H9 (cell line): Measurements from ENCODE around the gene ZNF823. TPM values are rescaled to one million over a fixed set of nuclear protein-coding genes. Genes with fewer than 3 reads are reported as not detected.
A peak's percentile ranks its signal among the peaks of the same experiment; 100 is the strongest.

ENCODE experiments used
- DNase-seq: peaks from one replicate; pipeline ENCODE4 v3.0.0-alpha.2; 2017
- H2AFZ ChIP-seq: one replicate; pipeline ENCODE4 v1.6.1; 2013; ENCODE audit warnings: mild to moderate bottlenecking, low read length, control low read depth, moderate library complexity
- H2AK5ac ChIP-seq: 2 replicates; pipeline ENCODE4 v1.6.1; 2013; ENCODE audit warnings: low read length, control low read depth, mixed read lengths; ENCODE audit not compliant: insufficient read length
- H2BK120ac ChIP-seq: one replicate; pipeline ENCODE4 v1.6.1; 2013; ENCODE audit warnings: low read depth, mild to moderate bottlenecking, low read length, control low read depth, inconsistent platforms; ENCODE audit not compliant: poor library complexity, severe bottlenecking
- H2BK12ac ChIP-seq: 2 replicates; pipeline ENCODE4 v1.6.1; 2013; ENCODE audit warnings: low read length, control low read depth, mixed read lengths, low read depth; ENCODE audit not compliant: insufficient read length
- H2BK15ac ChIP-seq: 2 replicates; pipeline ENCODE4 v1.6.1; 2013; ENCODE audit warnings: low read depth, low read length, control low read depth
- H2BK20ac ChIP-seq: one replicate; pipeline ENCODE4 v1.6.1; 2013; ENCODE audit warnings: low read depth, mild to moderate bottlenecking, low read length, control low read depth, inconsistent platforms; ENCODE audit not compliant: poor library complexity, severe bottlenecking
- H2BK5ac ChIP-seq: 2 replicates; pipeline ENCODE4 v1.6.1; 2013; ENCODE audit warnings: low read length, control low read depth, mixed read lengths; ENCODE audit not compliant: insufficient read length
- H3K14ac ChIP-seq: 2 replicates; pipeline ENCODE4 v1.6.1; 2013; ENCODE audit warnings: low read length, control low read depth; ENCODE audit not compliant: insufficient read depth
- H3K18ac ChIP-seq: 2 replicates; pipeline ENCODE4 v1.6.1; 2013; ENCODE audit warnings: low read depth, mild to moderate bottlenecking, mixed read lengths, low read length, control low read depth; ENCODE audit not compliant: insufficient read length
- H3K23ac ChIP-seq: 2 replicates; pipeline ENCODE4 v1.6.1; 2013; ENCODE audit warnings: low read length, control low read depth, mixed read lengths, low read depth; ENCODE audit not compliant: insufficient read length
- H3K23me2 ChIP-seq: 2 replicates; pipeline ENCODE4 v1.6.1; 2013; ENCODE audit warnings: low read depth, mild to moderate bottlenecking, mixed read lengths, low read length, control low read depth; ENCODE audit not compliant: insufficient read length, poor library complexity, severe bottlenecking
- H3K27ac ChIP-seq: 2 replicates; pipeline ENCODE4 v1.5.1; 2013; ENCODE audit warnings: low read length, control low read depth, mixed read lengths, low read depth; ENCODE audit not compliant: insufficient read length
- H3K27me3 ChIP-seq: 2 replicates; pipeline ENCODE4 v1.6.1; 2013; ENCODE audit warnings: low read length, control low read depth, inconsistent platforms; ENCODE audit not compliant: insufficient read depth
- H3K4ac ChIP-seq: 2 replicates; pipeline ENCODE4 v1.6.1; 2013; ENCODE audit warnings: low read depth, mild to moderate bottlenecking, control low read depth, inconsistent platforms, low read length, moderate library complexity
- H3K4me1 ChIP-seq: 2 replicates; pipeline ENCODE4 v1.6.1; 2013; ENCODE audit warnings: low read length, control low read depth, inconsistent platforms; ENCODE audit not compliant: insufficient read depth
- H3K4me2 ChIP-seq: 2 replicates; pipeline ENCODE4 v1.6.1; 2013; ENCODE audit warnings: low read length, control low read depth, mixed read lengths; ENCODE audit not compliant: insufficient read length, insufficient read depth
- H3K56ac ChIP-seq: 2 replicates; pipeline ENCODE4 v1.6.1; 2013; ENCODE audit warnings: low read depth, mild to moderate bottlenecking, mixed read lengths, low read length, control low read depth; ENCODE audit not compliant: insufficient read length
- H3K79me1 ChIP-seq: 2 replicates; pipeline ENCODE4 v1.6.1; 2013; ENCODE audit warnings: low read depth, mild to moderate bottlenecking, moderate library complexity, low read length, control low read depth, inconsistent platforms; ENCODE audit not compliant: insufficient read depth, poor library complexity, severe bottlenecking
- H3K79me2 ChIP-seq: 2 replicates; pipeline ENCODE4 v1.6.1; 2013; ENCODE audit warnings: low read length, control low read depth, inconsistent platforms; ENCODE audit not compliant: insufficient read depth
- H3K9ac ChIP-seq: 2 replicates; pipeline ENCODE4 v1.6.1; 2013; ENCODE audit warnings: low read length, control low read depth, mixed read lengths; ENCODE audit not compliant: insufficient read length; ENCODE audit errors: extremely low read depth
- H3K9me3 ChIP-seq: one replicate; pipeline ENCODE4 v1.6.1; 2013; ENCODE audit warnings: low read depth, low read length, inconsistent platforms; ENCODE audit not compliant: control insufficient read depth
- H3T11ph ChIP-seq: one replicate; pipeline ENCODE4 v1.6.1; 2013; ENCODE audit warnings: mild to moderate bottlenecking, low read length, control low read depth, inconsistent platforms
- H4K20me1 ChIP-seq: one replicate; pipeline ENCODE4 v1.6.1; 2013; ENCODE audit not compliant: control insufficient read depth, insufficient read length, insufficient read depth
- H4K5ac ChIP-seq: 2 replicates; pipeline ENCODE4 v1.6.1; 2013; ENCODE audit warnings: low read depth, mild to moderate bottlenecking, mixed read lengths, low read length, control low read depth; ENCODE audit not compliant: insufficient read length
- H4K8ac ChIP-seq: replicated peaks from 2 replicates; pipeline ENCODE4 v1.6.1; 2013; ENCODE audit warnings: low read length, control low read depth, mixed read lengths, low read depth; ENCODE audit not compliant: insufficient read length
- H4K91ac ChIP-seq: 2 replicates; pipeline ENCODE4 v1.6.1; 2013; ENCODE audit warnings: low read depth, mild to moderate bottlenecking, moderate library complexity, mixed read lengths, low read length, control low read depth; ENCODE audit not compliant: insufficient read length
- H3K27ac Mint-ChIP-seq, 3 experiments: 2 replicates in 2 of 3; 3 replicates in 1 of 3; pipeline ENCODE4 v1.8.0; 2020 to 2021; ENCODE audit warnings: mixed read lengths in 3 of 3, mild to moderate bottlenecking in 1 of 3, moderate library complexity in 1 of 3
- H3K27me3 Mint-ChIP-seq: 2 replicates; pipeline ENCODE4 v1.8.0; 2021; ENCODE audit warnings: low read depth, mild to moderate bottlenecking, moderate library complexity, mixed read lengths
- H3K36me3 Mint-ChIP-seq, 3 experiments: 2 replicates in 2 of 3; 3 replicates in 1 of 3; pipeline ENCODE4 v1.8.0; 2020 to 2021; ENCODE audit warnings: low read depth in 3 of 3, mixed read lengths in 3 of 3; ENCODE audit not compliant: insufficient read depth in 1 of 3
- H3K4me1 Mint-ChIP-seq, 2 experiments: 2 replicates each; pipeline ENCODE4 v1.8.0; 2020; ENCODE audit warnings: mixed read lengths in 2 of 2
- H3K4me3 Mint-ChIP-seq, 2 experiments: 2 replicates in 1 of 2; 3 replicates in 1 of 2; pipeline ENCODE4 v1.8.0; 2020 to 2021; ENCODE audit warnings: mild to moderate bottlenecking in 2 of 2, mixed read lengths in 2 of 2, moderate library complexity in 1 of 2
- H3K9me3 Mint-ChIP-seq, 2 experiments: 2 replicates in 1 of 2; 3 replicates in 1 of 2; pipeline ENCODE4 v1.8.0; 2020; ENCODE audit warnings: mild to moderate bottlenecking in 2 of 2, mixed read lengths in 2 of 2, moderate library complexity in 1 of 2
- WGBS: extraction: QIAGEN DNeasy Blood & Tissue Kit; methylation state at CpG from one replicate; pipeline ENCODE4 v1.1.7; 2013; ENCODE audit warnings: missing lambda C conversion rate, low lambda C conversion rate, mixed read lengths; ENCODE audit not compliant: insufficient read length; ENCODE audit errors: extremely low coverage; 5-methylcytosine and 5-hydroxymethylcytosine counted together
- long read RNA-seq: library from polyadenylated mRNA; unstranded; transcript quantifications from one replicate; pipeline ENCODE4 v2.0.0, GENCODE V29; 2020
- total RNA-seq: library from RNA; stranded (reverse); gene quantifications from 2 replicates; pipeline ENCODE4 v1.2.1, GENCODE V29; 2021
- TF ChIP-seq, protein P1 (sequence below): fragments of 200-600 bp; sonication (generic); conservative IDR thresholded peaks from 3 replicates; pipeline ENCODE4 v1.8.0; 2021; ENCODE audit warnings: antibody characterized with exemption, mild to moderate bottlenecking

ZNF823 gene
- 2.3 and 2.5 TPM in 2 replicates for total RNA-seq
- long read RNA-seq, transcript ZNF823-201 (4 exons, 2,423 nt), result major isoform, 16 of 25 reads
- long read RNA-seq, partial matches to known transcripts, result 0 of 25 reads
- long read RNA-seq, other reads (novel, unspliced or antisense), result 7 of 25 reads

DNA sequence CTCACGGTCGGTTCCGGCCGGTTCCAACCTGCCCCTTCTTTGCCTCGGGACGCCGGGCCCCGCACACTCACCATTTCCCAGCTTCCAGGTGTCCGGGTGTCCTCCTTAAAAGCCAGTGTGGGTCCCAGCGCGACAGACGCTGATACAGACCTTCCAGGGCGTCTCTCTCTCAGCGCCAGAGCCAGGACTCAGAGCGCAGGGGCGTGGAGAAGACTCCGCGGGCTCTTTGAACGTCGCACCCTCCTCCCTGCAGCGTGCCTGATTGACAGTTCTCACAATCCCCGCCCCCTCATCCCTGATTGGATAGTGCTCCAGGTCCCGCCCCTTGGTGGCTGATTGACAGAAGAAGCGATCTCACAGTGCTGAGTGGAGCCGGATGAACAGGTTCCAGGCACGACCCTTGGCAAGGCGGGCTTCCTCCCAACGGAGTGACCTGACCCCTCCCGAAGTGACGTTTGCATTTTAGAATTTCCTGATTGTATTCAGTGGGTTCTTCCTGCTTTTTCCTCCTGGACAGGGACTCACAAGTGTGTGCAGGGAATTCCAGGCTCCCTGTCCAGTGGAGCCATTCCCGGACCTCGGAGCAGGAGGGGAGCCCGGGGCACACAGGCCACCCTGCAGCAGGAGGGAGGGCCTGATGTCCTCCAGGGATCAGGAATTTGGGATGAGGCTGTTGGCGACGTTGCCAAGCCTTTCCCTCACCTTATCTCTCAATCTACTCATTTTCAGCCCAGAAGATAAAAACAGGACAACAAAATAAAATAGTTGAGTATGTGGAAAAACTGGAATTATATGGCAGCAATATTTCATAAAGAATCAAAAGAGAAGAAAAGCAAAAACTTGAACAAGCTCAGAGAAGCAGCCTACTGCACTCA lies at the start of gene ZNF823:
Gene ZNF823, minus strand, starts transcription at position 201 of the 875 bp plus-strand sequence. Its CDS starts 127 bp downstream, at position 74.
- Mint-ChIP-seq H3K36me3 (no peaks in the 10 kb centered on the region; a peak in 1 of 7 replicates), H3K9me3 (no peaks in the 10 kb centered on the region; a peak in 1 of 5 replicates), H3K27ac (peak within 1 kb of the TSS; percentile 88 to 97 (median 95); a peak in 6 of 7 replicates), H3K4me1 (peaks cover 10 to 14% of the 10 kb centered on the region in 2 experiments), H3K27me3 (peaks cover 77% of the 10 kb centered on the region), H3K4me3 (peak within 1 kb of the TSS; percentile 94 to 97)
- Histone ChIP-seq H2BK5ac (no peak within 1 kb of the TSS), H3K18ac (peak within 1 kb of the TSS; percentile 89), H3K27me3 (peaks cover 14% of the 10 kb centered on the region; the same call in 1 of the 2 replicates), H3K9ac (peak within 1 kb of the TSS; percentile 61), H3K27ac (no peak within 1 kb of the TSS), H3K4ac (no peak within 1 kb of the TSS), H4K91ac (no peak within 1 kb of the TSS), H2BK12ac (no peak within 1 kb of the TSS), H3K56ac (no peak within 1 kb of the TSS), H3K23ac (no peak within 1 kb of the TSS), H3K9me3 (no peaks in the 10 kb centered on the region), H4K20me1 (no peaks in the 10 kb centered on the region), H2BK20ac (no peak within 1 kb of the TSS), H3K79me1 (no peaks in the 10 kb centered on the region), H3K4me2 (peak within 1 kb of the TSS; percentile 93), H2AFZ (peak within 1 kb of the TSS; percentile 98), H3K4me1 (no peaks in the 10 kb centered on the region), H3K14ac (peak within 1 kb of the TSS; percentile 54), H2BK120ac (no peak within 1 kb of the TSS), H2AK5ac (no peak within 1 kb of the TSS), H3K79me2 (no peaks in the 10 kb centered on the region), H4K8ac (no peak within 1 kb of the TSS), H3T11ph (no peak within 1 kb of the TSS), H2BK15ac (0 out of 2 replicates have a peak within 1 kb of the TSS, but pooled peaks have one; percentile 38), H4K5ac (no peak within 1 kb of the TSS), H3K23me2 (peaks cover 11% of the 10 kb centered on the region)
- peak; percentile 98 for DNase-seq
- no CpG with 5 or more reads among the region's 35 CpGs for WGBS
- TF ChIP-seq, protein P1, sequence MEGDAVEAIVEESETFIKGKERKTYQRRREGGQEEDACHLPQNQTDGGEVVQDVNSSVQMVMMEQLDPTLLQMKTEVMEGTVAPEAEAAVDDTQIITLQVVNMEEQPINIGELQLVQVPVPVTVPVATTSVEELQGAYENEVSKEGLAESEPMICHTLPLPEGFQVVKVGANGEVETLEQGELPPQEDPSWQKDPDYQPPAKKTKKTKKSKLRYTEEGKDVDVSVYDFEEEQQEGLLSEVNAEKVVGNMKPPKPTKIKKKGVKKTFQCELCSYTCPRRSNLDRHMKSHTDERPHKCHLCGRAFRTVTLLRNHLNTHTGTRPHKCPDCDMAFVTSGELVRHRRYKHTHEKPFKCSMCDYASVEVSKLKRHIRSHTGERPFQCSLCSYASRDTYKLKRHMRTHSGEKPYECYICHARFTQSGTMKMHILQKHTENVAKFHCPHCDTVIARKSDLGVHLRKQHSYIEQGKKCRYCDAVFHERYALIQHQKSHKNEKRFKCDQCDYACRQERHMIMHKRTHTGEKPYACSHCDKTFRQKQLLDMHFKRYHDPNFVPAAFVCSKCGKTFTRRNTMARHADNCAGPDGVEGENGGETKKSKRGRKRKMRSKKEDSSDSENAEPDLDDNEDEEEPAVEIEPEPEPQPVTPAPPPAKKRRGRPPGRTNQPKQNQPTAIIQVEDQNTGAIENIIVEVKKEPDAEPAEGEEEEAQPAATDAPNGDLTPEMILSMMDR, result 0 out of 3 replicates have a peak, but pooled peaks have one; percentile 1
